Keratinocyte (primary cell): ENCODE results near the gene COIL. TPM values are rescaled to one million over a fixed set of nuclear protein-coding genes. Genes with fewer than 3 reads are reported as not detected.

Source experiments
- DNase-seq: peaks from one replicate; pipeline ENCODE4 v3.0.0-alpha.2; 2011; ENCODE audit warnings: low read depth, missing footprints, low spot score
- FAIRE-seq: peaks from 2 replicates; lab custom pipeline; 2011; peaks lifted over from hg19 to GRCh38; lab: Jason Lieb, UNC
- H2AFZ ChIP-seq: 2 replicates; pipeline ENCODE4 v1.6.0; 2012; ENCODE audit warnings: low read length, control low read depth, inconsistent platforms; ENCODE audit not compliant: control insufficient read depth
- H3K27ac ChIP-seq: 2 replicates; pipeline ENCODE4 v1.5.1; 2011; ENCODE audit warnings: low read length; ENCODE audit not compliant: control insufficient read depth, insufficient read depth
- H3K27me3 ChIP-seq: 3 replicates; pipeline ENCODE4 v1.6.0; 2011; ENCODE audit warnings: low read length; ENCODE audit not compliant: control insufficient read depth, insufficient read depth; ENCODE audit errors: extremely low read depth
- H3K36me3 ChIP-seq, 2 experiments: 2 replicates in 1 of 2; 3 replicates in 1 of 2; pipeline ENCODE4 v1.5.1; 2011; ENCODE audit warnings: low read length in 2 of 2, mild to moderate bottlenecking in 1 of 2; ENCODE audit not compliant: control insufficient read depth in 2 of 2, insufficient read depth in 2 of 2; ENCODE audit errors: extremely low read depth in 1 of 2
- H3K4me1 ChIP-seq: 3 replicates; pipeline ENCODE4 v1.5.1; 2011; ENCODE audit warnings: low read length; ENCODE audit not compliant: control insufficient read depth, insufficient read depth; ENCODE audit errors: extremely low read depth
- H3K4me2 ChIP-seq: 3 replicates; pipeline ENCODE4 v1.6.0; 2011; ENCODE audit warnings: low read depth, low read length; ENCODE audit not compliant: control insufficient read depth, insufficient read depth; ENCODE audit errors: extremely low read depth
- H3K4me3 ChIP-seq, 3 experiments: fragments of 200-600 bp in 1 of 3; sonication (generic) in 1 of 3; 2 replicates in 2 of 3; 3 replicates in 1 of 3; pipeline ENCODE4 v1.5.1; 2011 to 2016; ENCODE audit warnings: low read length in 3 of 3, mild to moderate bottlenecking in 3 of 3, control low read depth in 2 of 3, inconsistent platforms in 1 of 3, low read depth in 1 of 3, mixed read lengths in 1 of 3, mixed run types in 1 of 3, moderate library complexity in 1 of 3; ENCODE audit not compliant: control insufficient read depth in 2 of 3, insufficient read depth in 2 of 3; ENCODE audit errors: extremely low read depth in 1 of 3
- H3K79me2 ChIP-seq: 2 replicates; pipeline ENCODE4 v1.6.0; 2012; ENCODE audit warnings: low read length; ENCODE audit not compliant: control insufficient read depth, insufficient read depth
- H3K9ac ChIP-seq: 3 replicates; pipeline ENCODE4 v1.6.0; 2011; ENCODE audit warnings: low read length; ENCODE audit not compliant: control insufficient read depth, insufficient read depth; ENCODE audit errors: extremely low read depth
- H3K9me1 ChIP-seq: 3 replicates; pipeline ENCODE4 v1.6.0; 2011; ENCODE audit warnings: low read length; ENCODE audit not compliant: control insufficient read depth, insufficient read depth; ENCODE audit errors: extremely low read depth
- H3K9me3 ChIP-seq: 2 replicates; pipeline ENCODE4 v1.5.1; 2012; ENCODE audit warnings: low read depth, low read length; ENCODE audit not compliant: control insufficient read depth
- H4K20me1 ChIP-seq: 3 replicates; pipeline ENCODE4 v1.6.0; 2011; ENCODE audit warnings: low read length; ENCODE audit not compliant: control insufficient read depth, insufficient read depth; ENCODE audit errors: extremely low read depth
- CTCF ChIP-seq, 3 experiments: IDR thresholded peaks in 1 of 3; conservative IDR thresholded peaks in 1 of 3; optimal IDR thresholded peaks in 1 of 3; 2 replicates in 2 of 3; 3 replicates in 1 of 3; pipeline versions ENCODE3 to v1.5.1; 2011; ENCODE audit warnings: low read length in 3 of 3, mild to moderate bottlenecking in 3 of 3, moderate library complexity in 2 of 3, control low read depth in 1 of 3, inconsistent platforms in 1 of 3; ENCODE audit not compliant: insufficient read depth in 2 of 3; ENCODE audit errors: extremely low read depth in 1 of 3
- EZH2 ChIP-seq: IDR thresholded peaks from one replicate; pipeline ENCODE4 v1.6.1; 2012; ENCODE audit warnings: inconsistent platforms, mild to moderate bottlenecking, low read length, moderate library complexity
- dilution Hi-C: fragments of 300-500 bp; cut with MboI; formaldehyde crosslinking; loops from one replicate; pipeline ENCODE4 v1.7.0; 2020; ENCODE audit warnings: low sequenced_read_pairs; ENCODE audit not compliant: extremely low pct_ligation_motif_present
- polyA plus RNA-seq, 5 experiments: library from polyadenylated mRNA; depleted of rRNA in 3 of 5; stranded (reverse) in 3 of 5; stranded (forward) in 1 of 5; unstranded in 1 of 5; fragments of >200 nt; gene quantifications; 1 replicate in 1 of 5; 2 replicates in 3 of 5; 3 replicates in 1 of 5; pipeline versions ENCODE4 v1.2.1 to v1.2.3, GENCODE V29; 2011 to 2012; ENCODE audit warnings: missing spikeins in 2 of 5, low read depth in 1 of 5, low replicate concordance in 1 of 5

Gene COIL
- polyA plus RNA-seq, 1 donor (not counting 4 experiments of a cell fraction or from before 2014, with no cell fraction given): 11.6 TPM

- H3K9me3 ChIP-seq: no peaks in the 10 kb centered on the region
- no peak for TF ChIP-seq CTCF (optimal IDR thresholded peaks at IDR 0.05 in 1 of 3, IDR thresholded peaks at IDR 0.05 in 1 of 3, conservative IDR thresholded peaks at IDR 0.05 in 1 of 3; ENCODE audit: extremely low read depth in 1 of 3, insufficient read depth in 2 of 3, low read length in 3 of 3)
- TF ChIP-seq EZH2: no peak
- H3K9ac ChIP-seq: no peak overlapping the region
- peaks cover 15% of the 10 kb centered on the region for H3K4me1 ChIP-seq
- no peaks in the 10 kb centered on the region for H3K9me1 ChIP-seq
- H3K27me3 ChIP-seq: no peaks in the 10 kb centered on the region
- no peaks in the 10 kb centered on the region for H4K20me1 ChIP-seq
- no peak overlapping the region for H3K27ac ChIP-seq
- no peak overlapping the region for H2AFZ ChIP-seq
- dilution Hi-C loops: no loop called here
- no peak overlapping the region for H3K4me3 ChIP-seq
- no peaks in the 10 kb centered on the region for H3K36me3 ChIP-seq
- FAIRE-seq: no peak
- peaks cover 2% of the 10 kb centered on the region for H3K79me2 ChIP-seq
- no peak overlapping the region for H3K4me2 ChIP-seq
- no peak for DNase-seq
Observed at GRCh38 chr17:56918916-56919315, 41.9 kb downstream of the COIL start.

DNA sequence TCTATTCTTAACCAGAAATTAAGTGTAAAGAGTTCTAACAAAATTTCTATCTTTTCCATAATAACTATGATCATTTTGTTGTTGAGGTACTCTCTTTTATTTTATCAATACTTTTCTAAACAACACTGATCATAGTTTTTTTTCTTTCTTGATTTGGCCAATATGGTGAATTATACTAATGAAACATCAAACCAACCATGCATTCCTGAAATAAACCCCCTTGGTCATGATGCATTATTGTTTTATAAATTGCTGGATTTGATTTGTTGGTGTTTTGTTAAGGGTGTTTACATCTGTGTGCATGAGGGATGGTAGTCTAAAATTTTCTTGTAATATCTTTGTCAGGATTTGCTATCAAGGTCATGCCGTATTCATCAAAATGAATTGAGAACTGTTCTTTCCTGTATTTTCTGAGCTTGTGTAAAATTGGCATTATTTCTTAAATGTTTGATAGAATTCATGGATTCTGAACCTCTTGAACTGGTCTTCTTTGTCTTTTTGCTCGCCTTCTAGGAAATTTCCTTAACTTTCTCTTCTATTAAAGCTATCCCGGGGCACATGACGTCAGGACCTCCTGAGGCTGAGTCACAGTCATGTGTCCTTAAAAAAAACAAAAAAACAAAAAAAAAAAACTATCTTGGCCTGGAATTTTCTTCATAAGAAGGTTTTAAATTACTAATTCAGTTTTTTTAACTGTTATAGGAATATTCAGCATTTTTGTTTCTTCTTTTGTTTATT is 43.1 kb downstream of the COIL start:
- Histone ChIP-seq H3K36me3 (no peaks in the 10 kb centered on the region), H3K4me2 (no peak overlapping the region), H3K4me3 (no peak overlapping the region), H3K4me1 (peaks cover 15% of the 10 kb centered on the region), H3K27ac (no peak overlapping the region), H2AFZ (no peak overlapping the region), H3K9me1 (no peaks in the 10 kb centered on the region), H4K20me1 (no peaks in the 10 kb centered on the region), H3K9ac (no peak overlapping the region), H3K9me3 (no peaks in the 10 kb centered on the region), H3K27me3 (no peaks in the 10 kb centered on the region), H3K79me2 (peaks cover 14% of the 10 kb centered on the region)
- no peak for TF ChIP-seq EZH2
- TF ChIP-seq CTCF (optimal IDR thresholded peaks at IDR 0.05 in 1 of 3, IDR thresholded peaks at IDR 0.05 in 1 of 3, conservative IDR thresholded peaks at IDR 0.05 in 1 of 3; ENCODE audit: extremely low read depth in 1 of 3, insufficient read depth in 2 of 3, low read length in 3 of 3): no peak
- no peak for DNase-seq
- FAIRE-seq: no peak
- dilution Hi-C loops: no loop called here
